Right lobe of liver (tissue), 4 donors: ENCODE results near the gene IGSF9.

Source experiments
- CTCF ChIP-seq, 4 donors: fragments of 200-600 bp in 3 of 4; fragments of 450-650 bp in 1 of 4; IDR thresholded peaks; one replicate each; pipeline versions ENCODE4 v1.5.1 to v1.8.0; 2016 to 2022; ENCODE audit warnings: antibody characterized with exemption in 4 of 4, mild to moderate bottlenecking in 2 of 4
- POLR2A ChIP-seq: fragments of 450-650 bp; IDR thresholded peaks from one replicate; pipeline ENCODE4 v1.6.1; 2017; ENCODE audit warnings: antibody characterized with exemption, mild to moderate bottlenecking
- donor health status: DM: no; HTN: no; CAD: no.
- donor health status: DM: no; HTN: no; CAD: no.
- donor health status: DM: no; HTN: yes; CAD: no.

- TF ChIP-seq POLR2A (no peak), CTCF (IDR thresholded peaks at IDR 0.05) (no peak)
These were observed 22.8 kb downstream of the IGSF9 start for GRCh38 chr1:159922511-159923202.
